ENCODE measurements around the gene CFAP91.

GRCh38 chr3:119663885-119664284 is 38.9 kb upstream of the CFAP91 start:
- TF ChIP-seq CTCF (IDR thresholded peaks at IDR 0.05) (no peak), POLR2A (IDR thresholded peaks at IDR 0.05) (no peak), EP300 (IDR thresholded peaks at IDR 0.05) (no peak)

All from tibial nerve (tissue), 4 donors.